DMS 273 (cell line): Measurements from ENCODE around the gene CDADC1.

Experiments
- DNase-seq: peaks from one replicate; lab custom pipeline; 2025; ENCODE audit not compliant: unreplicated experiment; lab: John Stamatoyannopoulos, UW

Gene CDADC1

DNA sequence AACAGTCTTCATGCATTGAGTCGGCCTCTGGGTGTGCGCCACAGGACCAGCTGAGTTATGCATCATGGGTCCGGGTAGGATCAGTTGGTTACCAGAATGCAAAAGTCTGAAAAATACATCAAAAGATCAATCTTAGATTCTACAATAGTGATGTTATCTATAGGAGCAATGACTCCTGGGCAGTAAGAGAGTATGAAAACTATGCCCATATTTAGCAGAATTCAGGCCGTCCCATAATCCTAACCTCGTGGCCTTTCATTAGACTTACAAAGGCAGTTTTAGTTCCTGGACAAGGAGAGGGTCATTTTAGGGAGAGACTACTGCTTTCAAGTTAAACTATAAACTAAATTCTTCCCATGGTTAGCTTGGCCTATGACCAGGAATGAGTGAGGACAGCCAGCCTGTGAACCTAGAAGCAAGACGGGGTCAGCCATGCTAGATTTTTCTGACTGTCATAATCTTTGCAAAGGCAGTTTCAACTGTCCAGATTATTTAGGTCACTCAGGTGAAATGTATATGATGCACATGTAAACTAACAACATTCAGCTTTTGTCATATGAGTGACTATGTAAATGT, 11.8 kb upstream of the CDADC1 start:
- DNase-seq: no peak

DNA sequence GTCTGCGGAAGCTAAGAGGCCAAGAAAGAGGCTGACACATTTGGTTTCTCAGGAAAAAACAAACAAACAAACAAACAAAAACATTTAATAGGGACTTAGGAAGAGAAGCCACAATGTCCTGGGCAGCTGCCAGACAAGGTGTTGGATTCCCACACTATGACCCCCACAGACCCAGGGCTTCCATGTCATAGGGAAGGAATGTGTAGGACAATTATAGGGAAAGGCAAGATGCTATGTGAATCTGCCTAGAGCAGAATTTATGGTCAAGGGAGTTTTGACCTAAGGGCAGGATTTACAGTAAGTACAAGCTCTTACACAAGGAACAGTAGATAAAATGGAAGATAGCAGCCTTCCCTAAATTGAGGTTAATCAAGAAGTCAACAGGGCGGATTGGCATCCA, 9.1 kb upstream of the CDADC1 start:
- DNase-seq: no peak

GRCh38 chr13:49240017-49240416, 7.7 kb upstream of the CDADC1 start:
- DNase-seq: peak; percentile 48

GRCh38 chr13:49241296-49241695, 6.4 kb upstream of the CDADC1 start:
- no peak for DNase-seq

- DNase-seq: no peak
Measured at GRCh38 chr13:49245101-49245500, 2.6 kb upstream of the CDADC1 start.

- no peak for DNase-seq
Measured at GRCh38 chr13:49246850-49247642, 679 bp upstream of the CDADC1 start.

- DNase-seq: no peak
Measured at GRCh38 chr13:49248622-49249002, 887 bp downstream of the CDADC1 start.

DNA sequence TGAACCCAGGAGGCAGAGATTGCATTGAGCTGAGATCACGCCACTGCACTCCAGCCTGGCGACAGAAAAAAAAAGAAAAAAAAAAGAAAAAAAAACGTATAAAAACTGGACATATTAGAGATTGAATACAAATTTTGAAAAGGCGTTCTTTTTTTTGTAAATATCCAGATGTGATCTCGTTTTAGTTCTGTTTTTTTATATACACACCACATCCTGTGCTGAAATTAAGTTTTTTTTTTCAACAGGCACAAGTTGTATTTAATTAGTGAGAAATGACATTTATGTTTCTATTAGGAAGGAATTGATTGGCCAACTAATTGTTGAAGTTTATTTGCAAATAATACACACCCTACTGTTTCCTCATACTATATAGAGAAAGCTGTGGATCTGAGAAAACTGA, 3.6 kb downstream of the CDADC1 start:
- DNase-seq: no peak

DNA sequence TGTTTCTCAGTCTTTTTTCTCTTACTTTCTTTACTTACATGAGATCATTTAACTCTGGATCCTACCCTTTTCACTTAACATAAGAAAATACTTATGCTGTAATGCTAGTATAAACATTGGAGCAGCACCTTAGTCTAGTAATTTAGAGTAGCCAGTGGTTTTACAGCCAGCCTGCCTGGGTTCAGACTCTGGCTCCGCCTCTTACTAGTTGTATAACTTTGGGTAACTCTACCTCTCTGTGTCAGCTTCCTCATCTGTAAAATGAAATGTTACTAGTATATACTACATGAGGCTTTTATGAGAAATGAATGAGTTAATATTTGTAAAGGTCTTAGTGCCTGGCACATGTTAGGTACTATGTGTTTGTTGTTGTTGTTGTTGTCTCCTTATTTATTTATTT, 5.6 kb downstream of the CDADC1 start:
- no peak for DNase-seq

- DNase-seq: no peak
Measured at GRCh38 chr13:49254007-49254406, 6.3 kb downstream of the CDADC1 start.

DNA sequence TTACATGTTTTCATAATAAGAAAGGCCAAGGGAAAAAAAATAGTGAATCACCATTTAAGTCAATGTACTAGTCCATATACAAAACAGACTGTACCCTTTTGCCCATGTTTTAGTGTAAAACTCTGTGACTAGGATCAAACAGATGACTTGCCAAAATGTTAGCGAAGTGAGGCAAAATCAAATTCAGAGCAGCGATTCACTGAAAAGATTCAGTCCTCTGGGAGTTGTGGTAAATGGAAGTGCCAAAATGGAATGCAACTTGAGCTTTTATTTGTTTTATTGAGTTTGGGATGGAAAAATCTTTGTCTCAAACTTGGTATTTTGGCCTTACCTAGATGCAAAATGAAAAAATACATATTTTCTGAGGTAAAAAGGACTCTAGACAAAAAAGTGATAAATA, 9.1 kb downstream of the CDADC1 start:
- DNase-seq: no peak

DNA sequence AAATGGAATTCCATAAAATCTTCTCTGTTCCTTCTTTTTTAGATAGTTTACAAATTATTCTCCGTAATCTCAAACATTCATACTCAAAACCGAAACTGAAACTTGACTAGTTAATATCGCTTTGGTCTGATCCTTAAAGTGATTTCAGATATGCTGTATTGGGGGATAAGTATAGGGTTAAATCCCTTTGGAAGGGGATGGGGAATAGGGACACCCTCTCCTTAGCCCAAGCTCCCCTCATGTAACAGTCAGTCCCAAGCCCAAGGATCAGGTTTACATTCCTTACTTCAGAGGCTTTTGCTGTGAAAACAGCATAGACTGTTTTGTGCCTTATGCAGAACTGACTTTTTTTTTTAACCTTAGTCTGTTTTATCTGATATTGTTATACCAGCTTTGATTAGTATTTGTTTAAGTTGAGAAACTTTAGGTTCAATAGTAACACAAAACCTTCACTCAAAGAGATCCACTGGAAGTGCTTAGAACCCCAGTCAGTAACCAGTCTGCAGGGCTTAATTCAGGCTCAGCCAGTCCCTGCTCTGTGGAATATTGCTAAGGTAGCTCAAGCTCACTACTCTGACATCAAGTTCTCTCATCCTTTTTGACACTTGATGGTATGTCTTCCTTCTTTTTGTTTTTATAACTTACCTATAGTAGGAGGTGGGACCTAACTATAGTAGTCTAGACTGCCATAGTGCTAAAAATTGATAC, 10.5 kb downstream of the CDADC1 start:
- no peak for DNase-seq

GRCh38 chr13:49259586-49259985, 11.9 kb downstream of the CDADC1 start:
- DNase-seq: no peak

DNA sequence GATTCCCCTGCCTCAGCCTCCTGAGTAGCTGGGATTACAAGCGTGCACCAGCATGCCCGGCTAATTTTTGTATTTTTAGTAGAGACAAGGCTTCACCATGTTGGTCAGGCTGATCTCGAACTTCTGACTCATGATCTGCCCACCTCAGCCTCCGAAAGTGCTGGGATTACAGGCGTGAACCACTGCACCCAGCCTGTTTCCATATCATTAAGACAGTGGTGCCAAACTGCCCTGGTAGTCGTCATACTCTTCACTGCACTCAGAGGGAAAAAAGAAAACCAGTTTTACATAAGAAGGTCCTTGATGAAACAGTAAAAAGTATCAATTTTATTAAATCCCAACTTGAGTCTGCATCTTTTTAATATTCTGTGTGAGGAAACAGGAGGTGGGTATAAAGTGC, 14.9 kb downstream of the CDADC1 start:
- no peak for DNase-seq

DNA sequence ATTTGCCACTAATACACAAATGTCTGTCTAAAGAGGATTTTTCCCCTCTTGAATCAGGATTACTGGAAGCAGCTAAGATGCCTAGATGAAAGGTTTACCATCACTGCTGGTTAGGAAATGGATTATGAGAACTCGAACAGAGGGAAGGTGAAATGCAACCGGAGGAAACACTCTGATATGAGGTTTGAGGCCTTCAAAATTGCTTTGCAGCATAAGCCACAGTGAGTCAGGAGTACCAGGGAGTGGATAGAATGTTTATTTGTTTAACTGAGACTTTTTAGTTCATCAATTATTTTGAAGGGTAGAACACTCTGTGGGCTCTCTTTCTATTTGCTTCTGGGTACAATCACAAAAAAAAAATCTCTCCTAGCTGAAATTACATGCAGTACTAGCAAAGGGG, 18.1 kb downstream of the CDADC1 start:
- DNase-seq: no peak

DNA sequence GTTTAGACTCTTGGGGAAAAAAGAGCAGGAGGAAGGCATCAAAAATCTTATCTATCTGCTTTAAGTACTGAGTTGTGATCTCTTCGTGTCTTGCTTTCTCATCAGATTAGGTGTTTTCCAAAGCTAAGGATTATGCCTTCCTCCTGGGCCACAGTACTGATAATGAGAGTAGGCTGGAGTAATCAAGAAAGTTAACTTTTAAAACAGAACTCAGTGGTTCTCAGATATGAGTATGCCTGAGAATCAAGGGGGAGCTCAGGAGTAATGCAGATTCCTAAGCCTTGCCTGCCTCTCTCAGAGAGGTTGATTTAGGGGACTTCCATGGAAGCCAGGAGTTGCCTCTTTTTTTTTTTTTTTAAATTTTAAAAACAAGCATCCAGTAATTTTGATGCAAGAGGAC, 23.5 kb downstream of the CDADC1 start:
- DNase-seq: no peak

DNA sequence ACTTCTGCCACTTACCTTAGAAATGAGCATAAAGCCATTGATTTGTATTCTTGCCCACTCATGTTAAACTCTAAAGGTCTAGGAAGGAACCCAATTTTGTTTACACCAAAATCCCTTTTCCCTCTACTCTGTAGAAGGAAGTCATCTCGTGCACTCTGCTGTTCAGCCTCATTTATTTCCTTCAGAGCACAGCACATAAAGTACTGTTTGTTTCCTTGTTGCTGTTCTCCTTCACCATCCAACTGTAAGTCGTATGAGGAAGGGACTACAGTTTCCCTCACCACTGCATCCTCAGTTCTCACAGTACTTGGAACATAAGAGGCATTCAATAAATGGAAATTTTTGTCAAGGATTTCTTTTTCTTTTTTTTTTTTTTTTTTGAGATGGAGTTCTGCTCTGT, 24.6 kb downstream of the CDADC1 start:
- no peak for DNase-seq

DNA sequence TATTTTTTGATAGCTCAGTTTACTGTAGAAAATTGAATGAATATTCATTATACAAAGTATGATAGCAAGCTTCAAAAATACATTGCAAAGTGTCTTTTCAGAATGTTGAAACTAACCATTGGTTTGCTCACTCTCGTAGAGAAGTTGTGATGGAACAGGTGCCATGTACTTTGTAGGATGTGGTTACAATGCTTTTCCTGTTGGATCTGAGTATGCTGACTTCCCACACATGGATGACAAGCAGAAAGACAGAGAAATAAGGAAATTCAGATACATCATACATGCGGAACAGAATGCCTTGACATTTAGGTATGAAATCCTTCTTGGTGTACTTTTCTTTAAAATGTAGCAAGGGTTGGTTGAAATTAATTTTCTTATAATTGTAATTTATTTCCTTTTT, 30.5 kb downstream of the CDADC1 start:
- no peak for DNase-seq

DNA sequence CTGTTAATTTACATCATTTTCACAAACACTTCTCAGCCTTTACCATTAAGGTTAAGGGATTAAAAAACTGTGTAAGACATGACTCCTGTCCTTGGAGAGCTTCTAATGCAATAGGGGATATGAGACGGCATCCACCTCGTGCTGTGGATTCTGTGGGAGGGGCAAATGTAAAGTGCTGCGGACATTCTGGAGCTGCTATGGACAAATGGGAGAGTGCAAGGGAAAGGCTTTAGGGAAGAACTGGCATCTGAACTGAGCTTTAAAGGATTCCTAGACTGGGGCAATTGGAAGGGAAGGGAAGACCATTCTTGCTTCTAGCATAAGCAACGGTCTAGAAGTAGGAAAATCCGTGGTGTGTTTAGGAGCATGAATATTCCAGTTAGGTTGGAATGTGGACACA, 31.4 kb downstream of the CDADC1 start:
- DNase-seq: no peak

- DNase-seq: no peak
Measured at GRCh38 chr13:49279885-49280284, 32.2 kb downstream of the CDADC1 start.

- no peak for DNase-seq
Measured at GRCh38 chr13:49287995-49288394, 40.3 kb downstream of the CDADC1 start.

DNA sequence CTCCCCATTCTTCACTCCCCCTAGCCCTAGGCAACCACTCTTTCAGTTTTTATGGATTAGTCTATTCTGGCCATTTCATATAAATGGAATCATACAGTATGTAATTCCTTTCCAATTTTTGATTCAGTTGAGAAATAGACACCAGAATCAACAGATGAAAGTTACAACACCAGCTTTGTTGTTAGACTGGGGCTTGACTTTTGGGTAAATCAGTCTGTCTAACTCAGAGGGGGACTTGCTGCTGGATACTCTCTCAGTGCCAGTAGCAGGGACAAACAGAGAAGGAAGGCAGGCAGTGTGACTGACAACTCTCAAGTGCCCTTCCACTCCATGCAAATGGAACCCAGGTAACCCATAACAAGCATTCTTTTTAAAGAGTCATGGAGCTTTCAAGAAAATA, 40.7 kb downstream of the CDADC1 start:
- DNase-seq: no peak
